ENCODE data around the gene ZNF134. TPM values are rescaled to one million over a fixed set of nuclear protein-coding genes. Genes with fewer than 3 reads are reported as not detected.
A peak's percentile ranks its signal among the peaks of the same experiment; 100 is the strongest.

The ZNF134 gene
- 10 to 100 TPM; 32.6 to 45.5 (median 37.3) TPM for total RNA-seq

GRCh38 chr19:57613941-57614743 lies at the start of gene ZNF134:
Gene ZNF134 (plus strand): TSS chr19:57614242. CDS start chr19:57619469, 5,227 bp downstream.
- H3K27me3 ChIP-seq, result no peaks in the 10 kb centered on the region
- peak within 1 kb of the TSS; percentile 72 to 100 (median 96) for H3K4me3 ChIP-seq (replicated peaks in 1 of 3)
- intact Hi-C loops (cut with DNase I), result no loop called here
- H3K36me3 ChIP-seq, result peaks cover 5 to 34% of the 10 kb centered on the region in 2 donors
- peak in 2 of 6 experiments; percentile 28 to 35 for TF ChIP-seq CTCF (IDR thresholded peaks at IDR 0.05)
- peak in 1 of 2 donors; percentile 39 for TF ChIP-seq POLR2A (IDR thresholded peaks at IDR 0.05)
- H3K9me3 ChIP-seq, result no peaks in the 10 kb centered on the region
- 4 to 9% methylated on average over 13 to 20 of the region's 64 CpGs for WGBS, 2 donors
- DNase-seq, result peak; percentile 92 to 94
- H3K4me1 ChIP-seq, result peaks cover 3 to 4% of the 10 kb centered on the region in 2 donors
- H3K27ac ChIP-seq, result peak within 1 kb of the TSS in 2 of 3 donors; percentile 35 to 66

- Histone ChIP-seq H3K4me1 (no peaks in the 10 kb centered on the region), H3K9me3 (peaks cover 5% of the 10 kb centered on the region)
- 55 to 62% methylated on average over 7 of the region's 7 CpGs for WGBS, 2 donors
Measured at GRCh38 chr19:57566396-57567265, 47.4 kb upstream of the ZNF134 start.

GRCh38 chr19:57570707-57571106 lies 43.3 kb upstream of the ZNF134 start:
- Histone ChIP-seq H3K4me3 (replicated peaks in 1 of 3) (no peak overlapping the region), H3K4me1 (no peaks in the 10 kb centered on the region), H3K9me3 (peaks cover 9% of the 10 kb centered on the region), H3K36me3 (peaks cover 37 to 41% of the 10 kb centered on the region in 2 donors), H3K27me3 (no peaks in the 10 kb centered on the region), H3K27ac (no peak overlapping the region)
- intact Hi-C loops (cut with DNase I), result loop anchor here (5.0 kb wide), 1 partner anchor 52 kb away; no protein-coding TSS in a partner anchor
- TF ChIP-seq POLR2A (IDR thresholded peaks at IDR 0.05), result no peak
- TF ChIP-seq CTCF (IDR thresholded peaks at IDR 0.05), result no peak
- DNase-seq, result no peak

More at GRCh38 chr19:57566396-57567265, 47.4 kb upstream of the ZNF134 start:
- Histone ChIP-seq H3K36me3 (peaks cover 0 to under 1% of the 10 kb centered on the region in 2 donors), H3K27me3 (no peaks in the 10 kb centered on the region), H3K27ac (no peak overlapping the region), H3K4me3 (replicated peaks in 1 of 3) (no peak overlapping the region)
- peak in 1 of 2 donors; percentile 2 for DNase-seq
- no peak for TF ChIP-seq CTCF (IDR thresholded peaks at IDR 0.05)
- TF ChIP-seq POLR2A (IDR thresholded peaks at IDR 0.05), result no peak
- intact Hi-C loops (cut with DNase I), result no loop called here

GRCh38 chr19:57572415-57572947 lies 41.6 kb upstream of the ZNF134 start:
- DNase-seq, result no peak
- Histone ChIP-seq H3K27ac (no peak overlapping the region), H3K27me3 (no peaks in the 10 kb centered on the region), H3K4me1 (peaks cover 0 to under 1% of the 10 kb centered on the region in 2 donors), H3K4me3 (replicated peaks in 1 of 3) (no peak overlapping the region), H3K36me3 (peaks cover 46 to 47% of the 10 kb centered on the region in 2 donors), H3K9me3 (peaks cover 5% of the 10 kb centered on the region)
- WGBS, 2 donors, result 95% methylated on average over 3 of the region's 3 CpGs
- intact Hi-C loops (cut with DNase I), result loop anchor here (5.0 kb wide), 1 partner anchor 50 kb away; no protein-coding TSS in a partner anchor
- no peak for TF ChIP-seq CTCF (IDR thresholded peaks at IDR 0.05)
- TF ChIP-seq POLR2A (IDR thresholded peaks at IDR 0.05), result no peak

Data from thyroid gland (tissue), 4 donors.